Activated CD8-positive, alpha-beta T cell treated with anti-CD3 and anti-CD28 coated beads, Interleukin-2, amount 10 ng/mL, durations not matched to agents 7 days and 5 days (primary cell): ENCODE results near the gene PLEKHG3. TPM values are rescaled to one million over a fixed set of nuclear protein-coding genes. Genes with fewer than 3 reads are reported as not detected.

Experiments used
- ATAC-seq: fragments of 150-1000 bp; cut with Tn5 transposase; one replicate; pipeline ENCODE4 v1.10.0; 2021; ENCODE audit warnings: moderate library complexity
- CTCF ChIA-PET: fragments of 350-600 bp; sonication (Branson Sonifier 250); formaldehyde crosslinking; loops from one replicate; lab custom pipeline; 2021; ENCODE audit warnings: antibody characterized with exemption; lab: Charles Lee
- POLR2A ChIA-PET: fragments of 350-600 bp; sonication (Branson Sonifier 250); formaldehyde crosslinking; loops from one replicate; lab custom pipeline; 2021; ENCODE audit warnings: antibody characterized with exemption; lab: Charles Lee
- DNase-seq: peaks from one replicate; pipeline ENCODE4 v3.0.0-alpha.2; 2020
- H3K27ac Mint-ChIP-seq: one replicate; pipeline ENCODE4 v1.8.0; 2021; ENCODE audit warnings: mild to moderate bottlenecking, mixed read lengths
- H3K27me3 Mint-ChIP-seq: one replicate; pipeline ENCODE4 v1.8.0; 2021; ENCODE audit warnings: low read depth, mixed read lengths
- H3K36me3 Mint-ChIP-seq: one replicate; pipeline ENCODE4 v1.8.0; 2021; ENCODE audit warnings: low read depth, mixed read lengths
- H3K4me1 Mint-ChIP-seq: one replicate; pipeline ENCODE4 v1.8.0; 2021; ENCODE audit warnings: low read depth, mixed read lengths
- H3K4me3 Mint-ChIP-seq: one replicate; pipeline ENCODE4 v1.8.0; 2021; ENCODE audit warnings: mild to moderate bottlenecking, mixed read lengths
- H3K9me3 Mint-ChIP-seq: one replicate; pipeline ENCODE4 v1.8.0; 2022; ENCODE audit warnings: mixed read lengths; ENCODE audit not compliant: insufficient read depth
- total RNA-seq, 2 experiments: library from RNA; stranded (reverse); gene quantifications; one replicate each; pipeline ENCODE4 v1.2.3, GENCODE V29; 2021

The PLEKHG3 gene
- total RNA-seq, 2 experiments from 2014 or later = 7.3 to 7.8 TPM

- Mint-ChIP-seq H3K9me3 (no peaks in the 10 kb centered on the region), H3K4me1 (peaks cover 13% of the 10 kb centered on the region), H3K27ac (peak overlapping the region; percentile 47), H3K4me3 (no peak overlapping the region), H3K36me3 (no peaks in the 10 kb centered on the region), H3K27me3 (peaks cover 16% of the 10 kb centered on the region)
- peak; percentile 39 for DNase-seq
- ChIA-PET POLR2A (no interaction called here), CTCF (interaction anchor here (1.4 kb wide), 1 partner anchor 9 kb away, joined by 4 read pairs; no protein-coding TSS in a partner anchor)
- peak; percentile 59 for ATAC-seq
These were observed 51.6 kb downstream of the PLEKHG3 start for GRCh38 chr14:64755781-64756221.

GRCh38 chr14:64756712-64757111, 52.5 kb downstream of the PLEKHG3 start:
- Mint-ChIP-seq H3K9me3 (no peaks in the 10 kb centered on the region), H3K27me3 (peaks cover 23% of the 10 kb centered on the region), H3K36me3 (no peaks in the 10 kb centered on the region), H3K4me3 (no peak overlapping the region), H3K27ac (no peak overlapping the region), H3K4me1 (peaks cover 13% of the 10 kb centered on the region)
- DNase-seq (no peak), ATAC-seq (no peak)
- CTCF ChIA-PET = no interaction called here
- POLR2A ChIA-PET = no interaction called here

- H3K9me3 Mint-ChIP-seq = no peaks in the 10 kb centered on the region
- H3K4me3 Mint-ChIP-seq = no peak overlapping the region
- DNase-seq = no peak
- H3K4me1 Mint-ChIP-seq = peaks cover 19% of the 10 kb centered on the region
- no peak overlapping the region for H3K27ac Mint-ChIP-seq
- no peak for ATAC-seq
- POLR2A ChIA-PET = no interaction called here
- H3K36me3 Mint-ChIP-seq = no peaks in the 10 kb centered on the region
- CTCF ChIA-PET = interaction anchor here (1.4 to 5.1 kb wide), 2 partner anchors 15 to 134 kb away, joined by 3 to 24 read pairs; no protein-coding TSS in a partner anchor
- H3K27me3 Mint-ChIP-seq = peaks cover 27% of the 10 kb centered on the region
These were observed 53.4 kb downstream of the PLEKHG3 start for GRCh38 chr14:64757601-64758000.

GRCh38 chr14:64758025-64758521, 53.8 kb downstream of the PLEKHG3 start:
- POLR2A ChIA-PET = no interaction called here
- DNase-seq = no peak
- Mint-ChIP-seq H3K9me3 (no peaks in the 10 kb centered on the region), H3K4me3 (no peak overlapping the region), H3K36me3 (no peaks in the 10 kb centered on the region), H3K27ac (no peak overlapping the region), H3K27me3 (peaks cover 31% of the 10 kb centered on the region), H3K4me1 (peaks cover 19% of the 10 kb centered on the region)
- CTCF ChIA-PET = interaction anchor here (1.4 to 5.1 kb wide), 4 partner anchors 10 to 134 kb away, joined by 3 to 64 read pairs (median 14); no protein-coding TSS in a partner anchor
- no peak for ATAC-seq

- peaks cover 35% of the 10 kb centered on the region for H3K27me3 Mint-ChIP-seq
- no peaks in the 10 kb centered on the region for H3K9me3 Mint-ChIP-seq
- peaks cover 22% of the 10 kb centered on the region for H3K4me1 Mint-ChIP-seq
- ChIA-PET CTCF (interaction anchor here (0.5 to 5.1 kb wide), 7 partner anchors 8 to 220 kb away, joined by 3 to 64 read pairs (median 4); no protein-coding TSS in a partner anchor), POLR2A (no interaction called here)
- H3K4me3 Mint-ChIP-seq = no peak overlapping the region
- no peak for ATAC-seq
- DNase-seq = no peak
- H3K27ac Mint-ChIP-seq = peak overlapping the region; percentile 48
- H3K36me3 Mint-ChIP-seq = no peaks in the 10 kb centered on the region
These were observed 54.7 kb downstream of the PLEKHG3 start for GRCh38 chr14:64758691-64759554.

GRCh38 chr14:64759555-64759938, 55.3 kb downstream of the PLEKHG3 start:
- Mint-ChIP-seq H3K9me3 (no peaks in the 10 kb centered on the region), H3K27me3 (peaks cover 31% of the 10 kb centered on the region), H3K27ac (no peak overlapping the region), H3K36me3 (no peaks in the 10 kb centered on the region), H3K4me3 (no peak overlapping the region), H3K4me1 (peaks cover 29% of the 10 kb centered on the region)
- no peak for DNase-seq
- no peak for ATAC-seq
- CTCF ChIA-PET = interaction anchor here (0.7 to 5.1 kb wide), 7 partner anchors 8 to 132 kb away, joined by 3 to 64 read pairs (median 4); no protein-coding TSS in a partner anchor
- POLR2A ChIA-PET = no interaction called here

- H3K9me3 Mint-ChIP-seq = no peaks in the 10 kb centered on the region
- peak; percentile 75 for DNase-seq
- H3K36me3 Mint-ChIP-seq = no peaks in the 10 kb centered on the region
- peak; percentile 52 for ATAC-seq
- H3K27me3 Mint-ChIP-seq = peaks cover 31% of the 10 kb centered on the region
- POLR2A ChIA-PET = no interaction called here
- H3K4me3 Mint-ChIP-seq = no peak overlapping the region
- H3K4me1 Mint-ChIP-seq = peaks cover 31% of the 10 kb centered on the region
- CTCF ChIA-PET = interaction anchor here (0.7 to 5.1 kb wide), 11 partner anchors 8 to 132 kb away, joined by 3 to 64 read pairs (median 4); no protein-coding TSS in a partner anchor
- no peak overlapping the region for H3K27ac Mint-ChIP-seq
These were observed 56.0 kb downstream of the PLEKHG3 start for GRCh38 chr14:64760146-64760755.

GRCh38 chr14:64760916-64761315, 56.7 kb downstream of the PLEKHG3 start:
- H3K27ac Mint-ChIP-seq = no peak overlapping the region
- DNase-seq (no peak), ATAC-seq (no peak)
- ChIA-PET POLR2A (no interaction called here), CTCF (interaction anchor here (1.1 to 5.1 kb wide), 10 partner anchors 9 to 131 kb away, joined by 3 to 64 read pairs (median 6); no protein-coding TSS in a partner anchor)
- no peaks in the 10 kb centered on the region for H3K36me3 Mint-ChIP-seq
- no peak overlapping the region for H3K4me3 Mint-ChIP-seq
- no peaks in the 10 kb centered on the region for H3K9me3 Mint-ChIP-seq
- H3K4me1 Mint-ChIP-seq = peaks cover 29% of the 10 kb centered on the region
- H3K27me3 Mint-ChIP-seq = peaks cover 28% of the 10 kb centered on the region

- ChIA-PET POLR2A (no interaction called here), CTCF (interaction anchor here (1.1 to 5.1 kb wide), 14 partner anchors 10 to 130 kb away, joined by 3 to 64 read pairs (median 4); no protein-coding TSS in a partner anchor)
- H3K4me3 Mint-ChIP-seq = no peak overlapping the region
- H3K36me3 Mint-ChIP-seq = no peaks in the 10 kb centered on the region
- H3K9me3 Mint-ChIP-seq = no peaks in the 10 kb centered on the region
- H3K4me1 Mint-ChIP-seq = peaks cover 28% of the 10 kb centered on the region
- DNase-seq = no peak
- ATAC-seq = no peak
- H3K27ac Mint-ChIP-seq = no peak overlapping the region
- peaks cover 28% of the 10 kb centered on the region for H3K27me3 Mint-ChIP-seq
These were observed 57.3 kb downstream of the PLEKHG3 start for GRCh38 chr14:64761441-64762043.

GRCh38 chr14:64762044-64763034, 58.1 kb downstream of the PLEKHG3 start:
- no peak overlapping the region for H3K27ac Mint-ChIP-seq
- DNase-seq = no peak
- no peak overlapping the region for H3K4me3 Mint-ChIP-seq
- ATAC-seq = no peak
- peaks cover 26% of the 10 kb centered on the region for H3K27me3 Mint-ChIP-seq
- H3K36me3 Mint-ChIP-seq = no peaks in the 10 kb centered on the region
- POLR2A ChIA-PET = no interaction called here
- no peaks in the 10 kb centered on the region for H3K9me3 Mint-ChIP-seq
- CTCF ChIA-PET = interaction anchor here (1.1 to 5.1 kb wide), 10 partner anchors 13 to 130 kb away, joined by 3 to 64 read pairs (median 4); no protein-coding TSS in a partner anchor
- peaks cover 25% of the 10 kb centered on the region for H3K4me1 Mint-ChIP-seq
